GM12878 (cell line): ENCODE results near the gene PPP2R5D. TPM values are rescaled to one million over a fixed set of nuclear protein-coding genes. Genes with fewer than 3 reads are reported as not detected.

Source experiments
- ATAC-seq: fragments of 200-7000 bp; cut with Tn5 transposase; 3 replicates; pipeline ENCODE4 v1.9.1; 2020; ENCODE audit warnings: mild to moderate bottlenecking, moderate library complexity
- BruUV-seq: library from RNA; stranded (reverse); fragments of 400-500 nt; replicated peaks from 2 replicates; lab custom pipeline; 2021; lab: Mats Ljungman, UMichigan
- CTCF ChIA-PET: fragments of 300-600 bp; sonication (Branson Sonifier 250); formaldehyde crosslinking; extraction: SDS; loops from one replicate; lab custom pipeline; 2021; ENCODE audit warnings: inconsistent platforms; lab: Yijun Ruan, JAX
- POLR2A ChIA-PET: fragments of 350-600 bp; formaldehyde crosslinking; extraction: SDS; loops from one replicate; lab custom pipeline; 2021; ENCODE audit warnings: inconsistent platforms; lab: Charles Lee
- RAD21 ChIA-PET: fragments of 300-600 bp; sonication (Branson Sonifier 250); formaldehyde crosslinking; loops from one replicate; lab custom pipeline; 2023; ENCODE audit warnings: antibody characterized with exemption; ENCODE audit not compliant: unreplicated experiment; lab: Charles Lee
- SMC1A ChIA-PET: fragments of 300-600 bp; sonication (Branson Sonifier 250); formaldehyde crosslinking; loops from one replicate; lab custom pipeline; 2023; ENCODE audit not compliant: unreplicated experiment, uncharacterized antibody; lab: Charles Lee
- DNase-seq: peaks from one replicate; pipeline ENCODE4 v3.0.0-alpha.2; 2011; ENCODE audit warnings: low read depth, low spot score
- FAIRE-seq: peaks from 3 replicates; lab custom pipeline; 2011; peaks lifted over from hg19 to GRCh38; lab: Jason Lieb, UNC
- H2AFZ ChIP-seq: 2 replicates; pipeline ENCODE4 v1.6.0; 2011; ENCODE audit warnings: low read depth, low read length, control low read depth; ENCODE audit not compliant: control insufficient read depth
- H3K27ac ChIP-seq: 2 replicates; pipeline ENCODE4 v1.5.1; 2011; ENCODE audit warnings: control low read depth; ENCODE audit not compliant: control insufficient read depth, insufficient read depth
- H3K27me3 ChIP-seq, 2 experiments: replicated peaks in 1 of 2; 2 replicates each; pipeline versions ENCODE4 v1.6.0 to v1.6.1; 2011; ENCODE audit warnings: low read length in 1 of 2; ENCODE audit not compliant: control insufficient read depth in 2 of 2, insufficient read depth in 2 of 2
- H3K36me3 ChIP-seq, 2 experiments: 2 replicates each; pipeline ENCODE4 v1.5.1; 2011; ENCODE audit warnings: low read length in 1 of 2; ENCODE audit not compliant: control insufficient read depth in 2 of 2, insufficient read depth in 2 of 2
- H3K4me1 ChIP-seq: 2 replicates; pipeline ENCODE4 v1.6.1; 2011; ENCODE audit warnings: mild to moderate bottlenecking, low read length, moderate library complexity, mixed read lengths; ENCODE audit not compliant: control insufficient read depth, insufficient read depth
- H3K4me2 ChIP-seq: 2 replicates; pipeline ENCODE4 v1.6.0; 2011; ENCODE audit warnings: control low read depth; ENCODE audit not compliant: control insufficient read depth, insufficient read depth
- H3K4me3 ChIP-seq: fragments of 200-600 bp; sonication (generic); 2 replicates; pipeline ENCODE4 v1.5.1; 2016
- H3K79me2 ChIP-seq: 2 replicates; pipeline ENCODE4 v1.6.0; 2011; ENCODE audit warnings: low read length; ENCODE audit not compliant: control insufficient read depth, insufficient read depth
- H3K9ac ChIP-seq: 2 replicates; pipeline ENCODE4 v1.8.0; 2011; ENCODE audit warnings: low read length, control low read depth, mixed read lengths; ENCODE audit not compliant: control insufficient read depth, insufficient read depth
- H3K9me3 ChIP-seq: replicated peaks from 3 replicates; pipeline ENCODE4 v1.5.1; 2011; ENCODE audit warnings: mild to moderate bottlenecking, low read length; ENCODE audit not compliant: control insufficient read depth, insufficient read depth
- H4K20me1 ChIP-seq: 2 replicates; pipeline ENCODE4 v1.6.0; 2011; ENCODE audit not compliant: control insufficient read depth, insufficient read depth
- ASH2L ChIP-seq: fragments of 300-600, 200-600 bp; sonication (generic); IDR thresholded peaks from 2 replicates; pipeline ENCODE4 v1.6.1; 2017; ENCODE audit warnings: low read depth, mild to moderate bottlenecking, borderline replicate concordance
- HDGF ChIP-seq: fragments of 450-650 bp; IDR thresholded peaks from 2 replicates; pipeline ENCODE4 v1.6.1; 2016; ENCODE audit warnings: antibody characterized with exemption
- MTA2 ChIP-seq: fragments of 450-650 bp; IDR thresholded peaks from 2 replicates; pipeline ENCODE4 v1.6.1; 2016; ENCODE audit warnings: low read depth, mild to moderate bottlenecking, moderate library complexity
- NR2F1 ChIP-seq: fragments of 450-650 bp; conservative IDR thresholded peaks from 2 replicates; pipeline ENCODE4 v1.6.1; 2017; ENCODE audit warnings: mild to moderate bottlenecking
- NRF1 ChIP-seq: conservative IDR thresholded peaks from 2 replicates; pipeline ENCODE4 v1.6.1; 2011; ENCODE audit warnings: mild to moderate bottlenecking, low read depth, low read length, improper control_type of control experiment
- RCOR1 ChIP-seq: conservative IDR thresholded peaks from 2 replicates; pipeline ENCODE4 v1.6.1; 2012; ENCODE audit warnings: low read depth, low read length, improper control_type of control experiment
- SUZ12 ChIP-seq: fragments of 200-600 bp; sonication (generic); IDR thresholded peaks from one replicate; pipeline ENCODE4 v1.6.1; 2018; ENCODE audit warnings: antibody characterized with exemption, mild to moderate bottlenecking; ENCODE audit not compliant: unreplicated experiment
- YBX1 ChIP-seq: fragments of 450-650 bp; IDR thresholded peaks from 2 replicates; pipeline ENCODE4 v1.6.1; 2016; ENCODE audit warnings: antibody characterized with exemption
- ZNF592 ChIP-seq: fragments of 450-650 bp; IDR thresholded peaks from 2 replicates; pipeline ENCODE4 v1.6.1; 2017; ENCODE audit warnings: mild to moderate bottlenecking, moderate library complexity
- WGBS: methylation state at CpG from one replicate; pipeline ENCODE4 v1.1.6; 2016; ENCODE audit warnings: low lambda C conversion rate; ENCODE audit not compliant: insufficient replicate concordance, insufficient coverage; ENCODE audit errors: missing lambda C conversion rate; 5-methylcytosine and 5-hydroxymethylcytosine counted together
- in situ Hi-C: fragments of 300-500 bp; cut with MboI; formaldehyde crosslinking; loops from 9 replicates; pipeline ENCODE4 v1.14.3; 2018; ENCODE audit warnings: mixed read lengths
- intact Hi-C: fragments of 100-400 bp; cut with micrococcal nuclease; formaldehyde crosslinking; loops from one replicate; pipeline ENCODE4 v1.14.2; 2022; ENCODE audit not compliant: unreplicated experiment
- polyA plus RNA-seq, 11 experiments: library from polyadenylated mRNA; depleted of rRNA in 4 of 11; unstranded in 6 of 11; stranded (reverse) in 5 of 11; fragments of >200 nt; fragmentation: Nextera tagmentation in 4 of 11; fragmentation: Illumina TruSeq in 1 of 11; extraction: Ambion mirVana in 4 of 11; extraction: Trizol in 1 of 11; gene quantifications; 1 replicate in 1 of 11; 2 replicates in 10 of 11; pipeline versions ENCODE4 v1.2.1 to v1.2.3, GENCODE V29; 2011 to 2016; ENCODE audit warnings: inconsistent platforms in 2 of 11, missing spikeins in 2 of 11, low read depth in 1 of 11
- total RNA-seq, 4 experiments: library from RNA; depleted of rRNA in 3 of 4; stranded (reverse); fragments of >200 nt in 3 of 4; fragmentation: Illumina TruSeq in 1 of 4; extraction: Trizol in 1 of 4; gene quantifications; 2 replicates each; pipeline versions ENCODE4 v1.2.1 to v1.2.3, GENCODE V29; 2013 to 2021
- TF ChIP-seq, protein P1 (sequence below): IDR thresholded peaks from 2 replicates; pipeline ENCODE4 v1.6.1; 2012; ENCODE audit warnings: low read depth, low read length, improper control_type of control experiment
- TF ChIP-seq, protein P2 (sequence below): fragments of 450-650 bp; IDR thresholded peaks from 2 replicates; pipeline ENCODE4 v1.6.1; 2014; ENCODE audit warnings: mild to moderate bottlenecking
- TF ChIP-seq, protein P3 (sequence below): fragments of 450-650 bp; IDR thresholded peaks from 2 replicates; pipeline ENCODE4 v1.6.1; 2016; ENCODE audit warnings: mild to moderate bottlenecking

PPP2R5D gene
- total and polyA plus RNA-seq, 10 of the 15 experiments (the other 5 are each of a cell fraction or from before 2014, with no cell fraction given) = 1.5 to 59.0 (median 32.0) TPM

DNA sequence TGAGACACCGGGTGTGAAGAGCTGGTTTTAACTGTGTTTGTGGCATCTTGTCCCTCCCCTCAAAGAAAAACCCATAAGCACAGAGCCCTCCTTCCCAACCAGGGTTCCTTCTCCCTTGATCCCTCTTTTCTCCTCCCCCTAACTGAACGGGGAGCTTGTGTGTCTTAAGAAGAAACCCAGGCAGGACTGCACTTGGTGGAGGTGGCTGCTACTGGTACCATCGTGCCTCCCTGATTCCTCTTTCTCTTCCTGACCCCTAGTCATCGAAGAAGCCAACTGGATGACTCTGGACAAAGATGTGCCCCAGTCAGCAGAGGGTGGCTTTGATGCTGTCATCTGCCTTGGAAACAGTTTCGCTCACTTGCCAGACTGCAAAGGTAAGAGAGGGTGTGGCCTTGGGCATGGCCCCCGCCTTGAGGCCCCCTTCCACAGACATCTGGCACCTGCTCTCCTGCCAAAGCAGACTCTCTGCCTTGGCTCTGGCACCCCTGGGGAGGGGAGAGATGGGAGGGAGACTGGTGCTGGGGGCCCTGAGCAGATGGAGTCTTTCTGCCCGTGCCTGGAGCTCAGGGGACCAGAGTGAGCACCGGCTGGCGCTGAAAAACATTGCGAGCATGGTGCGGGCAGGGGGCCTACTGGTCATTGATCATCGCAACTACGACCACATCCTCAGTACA lies 21.7 kb upstream of the PPP2R5D start (continued):
- TF ChIP-seq RCOR1 (no peak), ASH2L (no peak), SUZ12 (no peak)
- TF ChIP-seq, protein P1, sequence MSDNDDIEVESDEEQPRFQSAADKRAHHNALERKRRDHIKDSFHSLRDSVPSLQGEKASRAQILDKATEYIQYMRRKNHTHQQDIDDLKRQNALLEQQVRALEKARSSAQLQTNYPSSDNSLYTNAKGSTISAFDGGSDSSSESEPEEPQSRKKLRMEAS = no peak

GRCh38 chr6:42963179-42963854 lies 21.1 kb upstream of the PPP2R5D start:
- ChIA-PET POLR2A (no interaction called here), CTCF (interaction anchor here (1.1 to 2.5 kb wide), 5 partner anchors 17 to 631 kb away, joined by 3 to 15 read pairs (median 3); partner anchors contain the start of gene CNPY3), RAD21 (no interaction called here), SMC1A (interaction anchor here (1.3 to 1.5 kb wide), 2 partner anchors 29 to 179 kb away, joined by 3 read pairs; no protein-coding TSS in a partner anchor)
- FAIRE-seq = no peak
- Histone ChIP-seq H3K9ac (no peak overlapping the region), H4K20me1 (no peaks in the 10 kb centered on the region), H3K4me1 (no peaks in the 10 kb centered on the region), H3K27ac (no peak overlapping the region), H3K36me3 (no peaks in the 10 kb centered on the region; a peak in 2 of 4 replicates), H3K4me2 (no peak overlapping the region), H2AFZ (no peak overlapping the region), H3K27me3 (no peaks in the 10 kb centered on the region), H3K9me3 (no peaks in the 10 kb centered on the region), H3K79me2 (no peaks in the 10 kb centered on the region), H3K4me3 (no peak overlapping the region)
- in situ Hi-C loops = no loop called here
- BruUV-seq = no TSS peak
- intact Hi-C loops = no loop called here
- ATAC-seq = peak; percentile 32
- DNase-seq = no peak
- WGBS = 80% methylated on average over 12 of the region's 12 CpGs
- TF ChIP-seq MTA2 (no peak), ZNF592 (no peak), NR2F1 (no peak), YBX1 (no peak), NRF1 (no peak), HDGF (no peak)
- TF ChIP-seq, protein P2, sequence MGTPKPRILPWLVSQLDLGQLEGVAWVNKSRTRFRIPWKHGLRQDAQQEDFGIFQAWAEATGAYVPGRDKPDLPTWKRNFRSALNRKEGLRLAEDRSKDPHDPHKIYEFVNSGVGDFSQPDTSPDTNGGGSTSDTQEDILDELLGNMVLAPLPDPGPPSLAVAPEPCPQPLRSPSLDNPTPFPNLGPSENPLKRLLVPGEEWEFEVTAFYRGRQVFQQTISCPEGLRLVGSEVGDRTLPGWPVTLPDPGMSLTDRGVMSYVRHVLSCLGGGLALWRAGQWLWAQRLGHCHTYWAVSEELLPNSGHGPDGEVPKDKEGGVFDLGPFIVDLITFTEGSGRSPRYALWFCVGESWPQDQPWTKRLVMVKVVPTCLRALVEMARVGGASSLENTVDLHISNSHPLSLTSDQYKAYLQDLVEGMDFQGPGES = no peak
- TF ChIP-seq, protein P3, sequence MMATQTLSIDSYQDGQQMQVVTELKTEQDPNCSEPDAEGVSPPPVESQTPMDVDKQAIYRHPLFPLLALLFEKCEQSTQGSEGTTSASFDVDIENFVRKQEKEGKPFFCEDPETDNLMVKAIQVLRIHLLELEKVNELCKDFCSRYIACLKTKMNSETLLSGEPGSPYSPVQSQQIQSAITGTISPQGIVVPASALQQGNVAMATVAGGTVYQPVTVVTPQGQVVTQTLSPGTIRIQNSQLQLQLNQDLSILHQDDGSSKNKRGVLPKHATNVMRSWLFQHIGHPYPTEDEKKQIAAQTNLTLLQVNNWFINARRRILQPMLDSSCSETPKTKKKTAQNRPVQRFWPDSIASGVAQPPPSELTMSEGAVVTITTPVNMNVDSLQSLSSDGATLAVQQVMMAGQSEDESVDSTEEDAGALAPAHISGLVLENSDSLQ = no peak
